COR-L47 (cell line): ENCODE measurements around the gene NUP133.
"Not testable (repeated sequence)": the region's sequence is repeated elsewhere in the genome, so short reads cannot be mapped to it uniquely, and the experiment has no call there.

Experiments used
- DNase-seq: peaks from one replicate; lab custom pipeline; 2025; lab: John Stamatoyannopoulos, UW

Gene NUP133

GRCh38 chr1:229509576-229509975, 1.4 kb upstream of the NUP133 start:
- DNase-seq, result no peak

- no peak for DNase-seq
These were observed 739 bp upstream of the NUP133 start for GRCh38 chr1:229508823-229509337.

GRCh38 chr1:229507502-229507901, 639 bp downstream of the NUP133 start:
- no peak for DNase-seq

- no peak for DNase-seq
These were observed 1.5 kb downstream of the NUP133 start for GRCh38 chr1:229506633-229507032.

- no peak for DNase-seq
These were observed 12.4 kb downstream of the NUP133 start for GRCh38 chr1:229495782-229496181.

GRCh38 chr1:229487181-229487580, 21.0 kb downstream of the NUP133 start:
- no peak for DNase-seq

- DNase-seq, result no peak
These were observed 22.8 kb downstream of the NUP133 start for GRCh38 chr1:229485318-229485717.

- no peak for DNase-seq
These were observed 25.6 kb downstream of the NUP133 start for GRCh38 chr1:229482511-229482910.

DNA sequence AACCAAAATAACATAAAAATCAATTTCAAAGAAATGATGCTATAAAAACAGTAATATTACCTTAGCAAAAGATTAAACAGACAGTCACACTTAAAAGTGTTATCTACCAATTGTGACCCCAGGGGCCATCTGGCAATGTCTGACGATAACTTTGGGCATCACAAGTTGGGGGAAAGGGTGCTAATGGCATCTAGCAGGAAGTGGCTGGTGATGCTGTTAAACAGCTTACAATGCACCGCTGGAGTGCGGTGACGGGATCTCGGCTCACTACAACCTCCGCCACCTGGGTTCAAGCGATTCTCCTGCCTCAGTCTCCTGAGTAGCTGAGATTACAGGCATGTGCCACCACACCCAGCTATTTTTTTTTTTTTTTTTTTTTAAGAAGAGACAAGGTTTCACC, 27.6 kb downstream of the NUP133 start:
- DNase-seq, result no peak

GRCh38 chr1:229479660-229480399, 28.3 kb downstream of the NUP133 start:
- no peak for DNase-seq

GRCh38 chr1:229478852-229479251, 29.3 kb downstream of the NUP133 start:
- DNase-seq, result no peak

DNA sequence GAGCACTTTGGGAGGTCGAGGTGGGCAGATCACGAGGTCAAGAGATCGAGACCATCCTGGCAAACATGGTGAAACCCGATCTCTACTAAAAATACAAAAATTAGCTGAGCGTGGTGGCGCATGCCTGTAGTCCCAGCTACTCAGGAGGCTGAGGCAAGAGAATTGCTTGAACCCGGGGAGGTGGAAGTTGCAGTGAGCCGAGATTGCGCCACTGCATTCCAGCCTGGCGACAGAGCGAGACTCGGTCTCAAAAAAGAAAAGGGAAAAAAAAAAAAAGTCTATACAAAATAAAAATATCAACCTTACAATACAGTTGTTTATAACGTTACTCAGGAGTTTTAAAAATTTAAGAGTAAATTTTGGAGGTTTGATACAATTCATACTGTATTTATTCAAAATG, 32.3 kb downstream of the NUP133 start:
- not testable (repeated sequence) for DNase-seq

GRCh38 chr1:229474509-229474908, 33.6 kb downstream of the NUP133 start:
- no peak for DNase-seq

DNA sequence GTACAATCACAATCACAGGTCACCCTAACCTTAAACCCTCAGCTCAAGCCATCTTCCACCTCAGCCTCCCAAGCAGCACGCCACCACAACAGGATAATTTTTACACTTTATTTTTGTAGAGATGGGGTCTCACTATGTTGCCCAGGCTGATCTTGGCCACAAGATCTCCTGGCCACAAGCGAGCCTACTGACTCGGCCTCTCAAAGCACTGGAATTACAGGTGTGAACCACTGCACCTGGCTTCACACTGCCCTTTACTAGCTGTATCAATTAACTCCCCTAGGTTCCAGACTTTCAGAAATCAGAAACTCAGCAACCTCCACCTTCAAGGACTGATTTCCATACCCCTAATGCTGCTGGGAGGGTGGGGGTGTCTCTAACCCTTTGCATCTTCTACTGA, 37.0 kb downstream of the NUP133 start:
- no peak for DNase-seq

DNA sequence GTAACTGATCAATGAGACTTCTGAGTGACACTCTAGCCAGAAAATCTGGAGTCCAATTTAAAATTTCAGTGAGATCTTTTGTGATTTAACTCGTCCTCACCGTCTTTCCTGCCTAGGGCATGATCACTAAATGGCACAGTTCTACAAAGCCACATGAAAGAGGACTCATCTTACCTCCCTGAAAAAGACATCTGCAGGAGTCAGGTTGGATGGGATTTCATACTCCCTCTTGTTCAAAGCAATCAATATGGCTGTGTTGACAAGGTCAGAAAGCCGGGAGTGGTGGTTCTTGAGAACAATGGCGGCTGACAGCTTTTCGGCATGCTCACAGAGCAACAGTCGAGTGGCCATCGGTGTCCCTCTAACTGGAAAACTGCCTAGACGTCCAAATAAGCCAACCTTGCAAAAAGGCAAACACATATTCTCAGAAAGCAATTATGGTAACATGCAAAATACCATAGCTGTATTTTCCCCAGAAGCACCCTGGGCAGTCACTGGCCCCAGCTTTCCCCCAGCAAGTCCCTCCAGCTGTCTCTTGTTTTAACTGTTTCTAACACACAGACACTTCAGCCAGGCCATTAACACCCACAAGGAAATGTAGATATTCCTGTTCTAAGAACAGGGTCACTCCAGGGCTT, 37.6 kb downstream of the NUP133 start:
- DNase-seq, result peak; percentile 3

DNA sequence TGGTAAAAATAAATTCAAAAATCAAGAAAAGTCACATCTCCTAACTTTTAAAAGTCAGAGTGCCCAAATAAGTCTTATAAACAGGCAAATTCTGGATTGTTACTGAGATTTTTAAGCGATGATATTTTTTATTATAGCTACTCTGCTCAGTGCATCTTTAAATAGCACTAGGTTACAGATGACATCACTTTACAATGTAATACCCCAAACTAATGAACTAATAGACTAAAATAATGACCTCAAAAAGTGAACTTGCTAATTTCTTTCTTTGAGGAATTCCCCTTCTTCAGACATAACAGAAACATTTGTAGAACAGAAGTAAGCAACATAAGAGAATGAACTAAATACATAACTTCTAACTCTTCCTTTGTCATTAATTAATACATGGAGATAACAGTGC, 41.3 kb downstream of the NUP133 start:
- no peak for DNase-seq

- DNase-seq, result no peak
These were observed 43.5 kb downstream of the NUP133 start for GRCh38 chr1:229464672-229465071.

- no peak for DNase-seq
These were observed 47.0 kb downstream of the NUP133 start for GRCh38 chr1:229461032-229461668.

DNA sequence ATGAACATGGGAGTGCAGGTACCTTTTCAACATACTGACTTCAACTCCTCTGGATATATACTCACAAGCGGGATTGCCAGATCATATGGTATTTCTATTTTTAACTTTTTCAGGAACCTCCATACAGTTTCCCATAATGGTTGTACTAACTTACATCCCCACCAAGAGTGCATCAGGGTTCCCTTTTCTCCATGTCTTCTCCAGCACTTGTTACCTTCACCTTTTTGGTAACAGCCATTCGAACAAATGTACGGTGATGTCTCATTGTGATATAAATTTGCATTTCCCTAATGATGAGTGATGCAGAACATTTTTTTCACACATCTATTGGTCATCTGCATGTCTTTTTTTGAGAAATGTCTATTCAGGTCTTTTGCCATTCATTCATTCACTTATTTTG, 48.3 kb downstream of the NUP133 start:
- DNase-seq, result no peak

- no peak for DNase-seq
These were observed 50.7 kb downstream of the NUP133 start for GRCh38 chr1:229457436-229457835.

GRCh38 chr1:229456016-229456415, 52.1 kb downstream of the NUP133 start:
- no peak for DNase-seq

GRCh38 chr1:229454056-229454455, 54.1 kb downstream of the NUP133 start:
- DNase-seq, result no peak
